Lower leg skin (tissue), 4 donors: ENCODE results near the gene NDE1. TPM values are rescaled to one million over a fixed set of nuclear protein-coding genes. Genes with fewer than 3 reads are reported as not detected.
A peak's percentile ranks its signal among the peaks of the same experiment; 100 is the strongest.

ENCODE experiments used
- DNase-seq, 2 donors: peaks; one replicate each; pipeline ENCODE4 v3.0.0-alpha.2; 2019; ENCODE audit warnings: low spot score in 2 of 2
- H3K4me3 ChIP-seq: fragments of 200-600 bp; sonication (generic); 2 replicates; pipeline ENCODE4 v1.5.1; 2017; ENCODE audit warnings: mild to moderate bottlenecking, low read depth; ENCODE audit not compliant: poor library complexity, severe bottlenecking
- POLR2A ChIP-seq, 2 donors: fragments of 450-650 bp; IDR thresholded peaks; one replicate each; pipeline ENCODE4 v1.6.1; 2016 to 2017; ENCODE audit warnings: antibody characterized with exemption in 2 of 2, mild to moderate bottlenecking in 1 of 2, moderate library complexity in 1 of 2
- WGBS, 2 donors: methylation state at CpG; one replicate each; pipeline ENCODE4 v1.1.5; 2018; 5-methylcytosine and 5-hydroxymethylcytosine counted together
- intact Hi-C: fragments of 100-400 bp; cut with DNase I; formaldehyde crosslinking; loops from one replicate; pipeline ENCODE4 v1.15.0; 2023; ENCODE audit warnings: low total_unique reads
- total RNA-seq, 4 donors: library from RNA; depleted of rRNA; stranded (reverse); fragments of >200 nt; gene quantifications; one replicate each; pipeline ENCODE4 v1.1.0, GENCODE V29; 2016
- TF ChIP-seq, protein P1 (sequence below), 3 donors: fragments of 450-650 bp; IDR thresholded peaks; one replicate each; pipeline ENCODE4 v1.5.1; 2016; ENCODE audit warnings: antibody characterized with exemption in 3 of 3, mild to moderate bottlenecking in 3 of 3, moderate library complexity in 2 of 3

The NDE1 gene
- total RNA-seq, 4 donors from 2014 or later, result 69.8 to 184 (median 85.1) TPM

DNA sequence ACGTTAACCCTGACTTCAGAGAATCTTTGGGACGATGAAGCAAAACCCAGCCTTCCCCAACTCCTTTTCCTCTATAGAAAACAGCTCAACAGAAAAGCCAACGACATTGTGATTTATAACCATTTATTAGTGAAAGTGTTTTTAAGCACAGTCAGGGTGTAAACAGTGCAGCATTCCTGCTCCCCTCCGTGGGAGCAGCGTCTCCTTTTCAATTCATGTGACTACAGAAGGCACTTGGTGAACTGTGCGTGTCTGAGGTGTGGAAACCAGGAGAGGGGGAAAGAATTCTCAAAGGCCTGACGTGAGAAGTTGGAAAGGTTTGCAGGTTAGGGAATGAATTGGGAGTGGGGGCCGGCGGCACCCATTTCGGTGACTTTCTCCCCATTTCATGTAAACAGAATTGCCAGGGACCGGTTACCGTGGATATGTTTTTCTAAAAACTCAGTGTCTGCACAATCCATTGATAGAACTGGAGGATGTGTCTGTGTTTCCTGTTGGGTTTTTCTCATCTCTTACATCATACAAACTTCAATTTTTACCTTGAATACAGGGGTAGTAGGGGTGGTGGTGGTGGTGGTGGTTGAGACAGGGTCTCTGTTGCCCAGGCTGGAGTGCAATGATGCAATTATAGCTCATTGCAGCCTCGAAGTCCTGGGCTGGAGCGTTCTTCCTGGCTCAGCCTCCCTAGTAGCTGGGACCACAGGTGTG, 53.1 kb downstream of the NDE1 start:
- TF ChIP-seq, protein P1, sequence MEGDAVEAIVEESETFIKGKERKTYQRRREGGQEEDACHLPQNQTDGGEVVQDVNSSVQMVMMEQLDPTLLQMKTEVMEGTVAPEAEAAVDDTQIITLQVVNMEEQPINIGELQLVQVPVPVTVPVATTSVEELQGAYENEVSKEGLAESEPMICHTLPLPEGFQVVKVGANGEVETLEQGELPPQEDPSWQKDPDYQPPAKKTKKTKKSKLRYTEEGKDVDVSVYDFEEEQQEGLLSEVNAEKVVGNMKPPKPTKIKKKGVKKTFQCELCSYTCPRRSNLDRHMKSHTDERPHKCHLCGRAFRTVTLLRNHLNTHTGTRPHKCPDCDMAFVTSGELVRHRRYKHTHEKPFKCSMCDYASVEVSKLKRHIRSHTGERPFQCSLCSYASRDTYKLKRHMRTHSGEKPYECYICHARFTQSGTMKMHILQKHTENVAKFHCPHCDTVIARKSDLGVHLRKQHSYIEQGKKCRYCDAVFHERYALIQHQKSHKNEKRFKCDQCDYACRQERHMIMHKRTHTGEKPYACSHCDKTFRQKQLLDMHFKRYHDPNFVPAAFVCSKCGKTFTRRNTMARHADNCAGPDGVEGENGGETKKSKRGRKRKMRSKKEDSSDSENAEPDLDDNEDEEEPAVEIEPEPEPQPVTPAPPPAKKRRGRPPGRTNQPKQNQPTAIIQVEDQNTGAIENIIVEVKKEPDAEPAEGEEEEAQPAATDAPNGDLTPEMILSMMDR (IDR thresholded peaks at IDR 0.05), result no peak
- TF ChIP-seq POLR2A (IDR thresholded peaks at IDR 0.05), result no peak
- 79 to 81% methylated on average over 14 of the region's 14 CpGs for WGBS, 2 donors
- intact Hi-C loops, result loop anchor here (5.0 kb wide), 1 partner anchor 81 kb away; no protein-coding TSS in a partner anchor
- no peak overlapping the region for H3K4me3 ChIP-seq
- DNase-seq, result no peak

DNA sequence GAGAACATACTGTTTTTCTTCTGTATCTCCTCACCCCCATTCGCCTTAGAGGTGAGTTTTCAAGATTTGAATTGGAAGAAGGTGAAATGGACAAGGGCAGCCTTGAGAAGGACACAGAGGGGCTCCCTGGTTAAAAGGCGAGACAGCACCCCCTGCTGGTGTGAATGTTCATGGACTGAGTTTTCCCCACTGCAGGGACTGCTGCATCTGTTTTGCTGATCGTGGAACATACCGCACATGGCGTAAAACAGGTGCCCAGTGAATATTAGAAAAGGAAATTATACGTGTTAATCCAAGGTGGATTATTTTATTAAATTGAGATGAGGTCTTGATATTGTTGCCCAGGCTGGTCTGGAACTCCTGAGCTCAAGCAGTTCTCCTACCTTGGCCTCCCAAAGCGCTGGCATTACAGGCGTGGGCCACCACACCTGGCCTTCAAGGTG, 54.5 kb downstream of the NDE1 start:
- H3K4me3 ChIP-seq, result no peak overlapping the region
- TF ChIP-seq POLR2A (IDR thresholded peaks at IDR 0.05), result no peak
- TF ChIP-seq, protein P1 (IDR thresholded peaks at IDR 0.05), result no peak
- intact Hi-C loops, result loop anchor here (5.0 kb wide), 1 partner anchor 82 kb away; no protein-coding TSS in a partner anchor
- peak; percentile 76 to 94 for DNase-seq
- 57 to 59% methylated on average over 8 of the region's 8 CpGs for WGBS, 2 donors

DNA sequence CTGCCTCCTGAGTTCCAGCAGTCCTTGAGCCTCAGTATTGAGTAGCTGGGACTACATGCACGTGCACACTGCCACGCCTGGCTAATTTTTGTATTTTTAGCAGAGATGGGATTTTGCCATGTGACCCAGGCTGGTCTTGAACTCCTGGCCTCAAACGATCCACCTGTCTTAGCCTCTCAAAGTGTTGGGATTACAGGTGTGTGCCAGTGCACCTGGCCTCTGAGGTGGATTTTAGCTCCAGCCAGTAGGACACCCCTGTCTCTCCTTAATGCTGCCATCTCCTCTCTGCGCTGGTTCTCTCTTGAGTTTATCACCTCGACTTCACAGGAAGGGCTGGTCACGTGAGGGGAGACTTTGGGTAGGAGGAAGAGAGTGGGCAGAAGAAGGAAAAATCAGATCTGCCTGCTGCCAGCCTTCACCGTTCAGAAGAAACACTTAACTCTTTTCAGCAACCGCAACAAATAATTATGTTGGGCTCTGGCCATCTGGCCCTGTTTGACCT, 55.1 kb downstream of the NDE1 start:
- intact Hi-C loops, result no loop called here
- no peak overlapping the region for H3K4me3 ChIP-seq
- no peak for DNase-seq
- WGBS, 2 donors, result 70 to 71% methylated on average over 8 of the region's 8 CpGs
- TF ChIP-seq POLR2A (IDR thresholded peaks at IDR 0.05), result no peak
- TF ChIP-seq, protein P1 (IDR thresholded peaks at IDR 0.05), result no peak

DNA sequence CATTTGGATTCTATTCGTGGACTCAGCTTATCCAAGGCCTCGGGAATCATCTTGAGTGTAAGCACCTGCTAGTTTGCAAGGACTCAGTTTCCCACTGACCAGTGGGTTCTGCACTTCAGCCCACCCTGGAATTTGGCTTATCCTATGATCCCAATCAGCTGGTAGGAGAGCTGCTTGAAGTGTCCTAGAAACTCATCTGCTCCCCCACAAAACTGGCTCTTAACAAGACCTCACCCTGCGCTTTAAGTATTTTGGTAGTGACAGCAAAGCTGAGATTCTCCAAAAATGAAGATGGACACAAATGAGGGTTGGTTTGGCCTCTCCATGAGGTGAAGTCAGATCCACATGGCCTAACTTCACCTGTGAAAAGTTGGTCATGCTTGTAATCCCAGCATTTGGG, 57.3 kb downstream of the NDE1 start:
- H3K4me3 ChIP-seq, result no peak overlapping the region
- no peak for TF ChIP-seq POLR2A (IDR thresholded peaks at IDR 0.05)
- TF ChIP-seq, protein P1 (IDR thresholded peaks at IDR 0.05), result no peak
- 86 to 100% methylated on average over 3 of the region's 3 CpGs for WGBS, 2 donors
- intact Hi-C loops, result no loop called here
- no peak for DNase-seq

DNA sequence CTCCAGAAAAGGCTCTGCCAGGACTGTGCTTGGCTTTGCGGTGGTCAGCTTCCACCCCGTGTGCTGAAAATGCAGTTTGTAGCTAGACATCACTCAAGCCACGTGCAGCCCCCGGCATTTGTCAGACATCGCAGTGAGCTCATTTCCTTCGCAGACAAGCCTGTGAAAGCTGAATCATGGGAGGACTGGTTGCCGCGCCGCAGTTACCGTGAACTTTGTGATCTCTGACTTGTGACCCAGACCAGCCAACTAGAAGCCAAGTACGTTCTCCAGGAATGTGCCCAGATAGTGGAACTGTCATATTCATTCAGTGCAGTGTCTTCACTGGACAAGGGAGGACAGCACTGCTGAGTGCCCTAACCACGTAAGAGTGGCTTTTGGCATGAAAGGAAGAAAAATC, 58.1 kb downstream of the NDE1 start:
- TF ChIP-seq, protein P1 (IDR thresholded peaks at IDR 0.05), result no peak
- TF ChIP-seq POLR2A (IDR thresholded peaks at IDR 0.05), result no peak
- WGBS, 2 donors, result 86% methylated on average over 12 of the region's 12 CpGs
- intact Hi-C loops, result no loop called here

More for the DNA sequence above, 58.1 kb downstream of the NDE1 start:
- DNase-seq, result no peak
- H3K4me3 ChIP-seq, result no peak overlapping the region
